Panc1 (cell line): ENCODE results near the gene TXN2. TPM values are rescaled to one million over a fixed set of nuclear protein-coding genes. Genes with fewer than 3 reads are reported as not detected.

Experiments used
- ATAC-seq: fragments of 200-7000 bp; cut with Tn5 transposase; 2 replicates; pipeline ENCODE4 v1.9.1; 2020; ENCODE audit warnings: mild to moderate bottlenecking, moderate library complexity
- BruUV-seq: library from RNA; stranded (reverse); fragments of 400-500 nt; replicated peaks from 2 replicates; lab custom pipeline; 2021; lab: Mats Ljungman, UMichigan
- CTCF ChIA-PET: fragments of 300-600 bp; sonication (Branson Sonifier 250); formaldehyde crosslinking; loops from one replicate; lab custom pipeline; 2022; ENCODE audit warnings: antibody characterized with exemption; lab: Charles Lee
- POLR2A ChIA-PET: fragments of 300-600 bp; sonication (Branson Sonifier 250); formaldehyde crosslinking; loops from one replicate; lab custom pipeline; 2022; ENCODE audit warnings: antibody characterized with exemption; lab: Charles Lee
- DNase-seq: peaks from one replicate; pipeline ENCODE4 v3.0.0-alpha.2; 2010; ENCODE audit warnings: low read depth, low spot score
- H3K27ac ChIP-seq: 2 replicates; pipeline ENCODE4 v1.5.1; 2011; ENCODE audit warnings: mild to moderate bottlenecking, low read length, inconsistent platforms
- H3K27me3 ChIP-seq: fragments of 200-500 bp; sonication (Bioruptor generic); 2 replicates; pipeline ENCODE4 v1.6.0; 2014; ENCODE audit warnings: low read length, inconsistent platforms; ENCODE audit not compliant: control insufficient read depth, insufficient read depth
- H3K36me3 ChIP-seq: fragments of 200-500 bp; sonication (Bioruptor generic); 2 replicates; pipeline ENCODE4 v1.5.1; 2014; ENCODE audit warnings: inconsistent platforms, mild to moderate bottlenecking, low read length, moderate library complexity; ENCODE audit not compliant: control insufficient read depth, insufficient read depth
- H3K4me1 ChIP-seq: 2 replicates; pipeline ENCODE4 v1.5.1; 2011; ENCODE audit warnings: inconsistent platforms, mild to moderate bottlenecking, low read length, moderate library complexity; ENCODE audit not compliant: control insufficient read depth, insufficient read depth
- H3K4me3 ChIP-seq, 2 experiments: 2 replicates each; pipeline ENCODE4 v1.5.1; 2011 to 2012; ENCODE audit warnings: low read depth in 2 of 2, low read length in 2 of 2, mild to moderate bottlenecking in 2 of 2, inconsistent platforms in 1 of 2, moderate library complexity in 1 of 2
- H3K9me3 ChIP-seq: fragments of 200-500 bp; sonication (Bioruptor generic); 2 replicates; pipeline ENCODE4 v1.5.1; 2014; ENCODE audit warnings: low read depth, mild to moderate bottlenecking, inconsistent platforms, low read length, moderate library complexity; ENCODE audit not compliant: control insufficient read depth, insufficient read depth
- CTCF ChIP-seq: fragments of 450-650 bp; IDR thresholded peaks from 2 replicates; pipeline ENCODE4 v1.5.1; 2017; ENCODE audit warnings: mild to moderate bottlenecking
- POLR2AphosphoS5 ChIP-seq: IDR thresholded peaks from 2 replicates; pipeline ENCODE4 v1.6.1; 2012; ENCODE audit warnings: mild to moderate bottlenecking, low read depth, low read length, moderate library complexity
- REST ChIP-seq, 2 experiments: IDR thresholded peaks; 2 replicates each; pipeline ENCODE4 v1.6.1; 2011 to 2012; ENCODE audit warnings: low read depth in 2 of 2, control low read depth in 1 of 2, low read length in 1 of 2, mild to moderate bottlenecking in 1 of 2, moderate library complexity in 1 of 2; ENCODE audit not compliant: insufficient read depth in 1 of 2
- SIN3A ChIP-seq: IDR thresholded peaks from 2 replicates; pipeline ENCODE4 v1.6.1; 2012; ENCODE audit warnings: low read depth, mild to moderate bottlenecking, low read length, moderate library complexity, borderline replicate concordance; ENCODE audit not compliant: insufficient read depth
- in situ Hi-C: cut with HindIII; loops from 2 replicates; pipeline ENCODE4 v1.10.0; 2016; ENCODE audit warnings: low sequenced_read_pairs, low pct_unique_long_range_greater_than_20kb
- intact Hi-C: fragments of 100-400 bp; cut with micrococcal nuclease; formaldehyde crosslinking; loops from one replicate; pipeline ENCODE4 v1.10.0; 2022; ENCODE audit not compliant: unreplicated experiment
- total RNA-seq: library from RNA; stranded (reverse); gene quantifications from one replicate; pipeline ENCODE4 v1.2.1, GENCODE V29; 2021; ENCODE audit not compliant: unreplicated experiment

The TXN2 gene
- total RNA-seq, 1 experiment from 2014 or later, result 64.1 TPM

GRCh38 chr22:36472689-36473088, 8.8 kb downstream of the TXN2 start:
- ATAC-seq (no peak), DNase-seq (no peak)
- in situ Hi-C loops (no loop called here), intact Hi-C loops (loop anchor here (5.0 kb wide), 1 partner anchor 170 kb away; no protein-coding TSS in a partner anchor)
- H3K36me3 ChIP-seq, result no peaks in the 10 kb centered on the region
- BruUV-seq, result no TSS peak
- TF ChIP-seq POLR2AphosphoS5, result no peak
- ChIA-PET POLR2A (no interaction called here), CTCF (no interaction called here)
- no peaks in the 10 kb centered on the region for H3K9me3 ChIP-seq
- peaks cover 22% of the 10 kb centered on the region for H3K4me1 ChIP-seq
- H3K27me3 ChIP-seq, result no peaks in the 10 kb centered on the region
- H3K27ac ChIP-seq, result no peak overlapping the region
- H3K4me3 ChIP-seq, result no peak overlapping the region

- Histone ChIP-seq H3K4me1 (peaks cover 35% of the 10 kb centered on the region), H3K4me3 (no peak overlapping the region), H3K27ac (no peak overlapping the region), H3K36me3 (no peaks in the 10 kb centered on the region), H3K27me3 (no peaks in the 10 kb centered on the region), H3K9me3 (no peaks in the 10 kb centered on the region)
- BruUV-seq, result no TSS peak
- TF ChIP-seq CTCF (no peak), REST (IDR thresholded peaks at IDR 0.05; ENCODE audit: insufficient read depth in 1 of 2, low read depth in 2 of 2, low read length in 1 of 2) (no peak), SIN3A (no peak)
- CTCF ChIA-PET, result interaction anchor here (0.6 kb wide), 1 partner anchor 775 kb away, joined by 3 read pairs; no protein-coding TSS in a partner anchor
- intact Hi-C loops (loop anchor here (5.0 kb wide), 1 partner anchor 169 kb away; no protein-coding TSS in a partner anchor), in situ Hi-C loops (no loop called here)
- DNase-seq (no peak), ATAC-seq (no peak)
- POLR2A ChIA-PET, result no interaction called here
These were observed 10.1 kb downstream of the TXN2 start for GRCh38 chr22:36471341-36471821.

- CTCF ChIA-PET, result no interaction called here
These were observed 10.5 kb downstream of the TXN2 start for GRCh38 chr22:36470994-36471331.

More at GRCh38 chr22:36470994-36471331, 10.5 kb downstream of the TXN2 start:
- no peak for ATAC-seq
- TF ChIP-seq CTCF, result no peak
- intact Hi-C loops, result loop anchor here (5.0 kb wide), 1 partner anchor 169 kb away; no protein-coding TSS in a partner anchor
- Histone ChIP-seq H3K4me1 (peaks cover 39% of the 10 kb centered on the region), H3K36me3 (no peaks in the 10 kb centered on the region), H3K9me3 (no peaks in the 10 kb centered on the region), H3K27me3 (no peaks in the 10 kb centered on the region), H3K4me3 (no peak overlapping the region), H3K27ac (no peak overlapping the region)
- in situ Hi-C loops, result no loop called here
- POLR2A ChIA-PET, result interaction anchor here (0.6 to 0.7 kb wide), 2 partner anchors 84 to 174 kb away, joined by 3 to 13 read pairs; partner anchors contain the start of gene MYH9
- BruUV-seq, result no TSS peak
- no peak for DNase-seq
